Measurements from ENCODE around the gene DPEP2. TPM values are rescaled to one million over a fixed set of nuclear protein-coding genes. Genes with fewer than 3 reads are reported as not detected.
A peak's percentile ranks its signal among the peaks of the same experiment; 100 is the strongest.
"Not testable (repeated sequence)": the region's sequence is repeated elsewhere in the genome, so short reads cannot be mapped to it uniquely, and the experiment has no call there.

Gene DPEP2
- total and polyA plus RNA-seq, 7 experiments from 2014 or later: 26.7 to 159 (median 64.8) TPM

- no peak overlapping the region for H3K4me3 ChIP-seq (ENCODE audit: low read length)
- Mint-ChIP-seq H3K4me1 (peaks cover 34 to 53% (median 41%) of the 10 kb centered on the region in 7 donors), H3K27me3 (peaks cover 0 to 3% (median 0%) of the 10 kb centered on the region in 5 donors), H3K27ac (peak overlapping the region; percentile 68 to 95 (median 91)), H3K4me3 (peak overlapping the region; percentile 39 to 76 (median 73)), H3K36me3 (peaks cover 0 to 25% (median 7%) of the 10 kb centered on the region in 5 donors), H3K9me3 (no peaks in the 10 kb centered on the region)
- intact Hi-C loops (cut with micrococcal nuclease): loop anchor here (5.0 kb wide), 3 partner anchors 298 to 377 kb away; partner anchors contain the start of genes PRMT7 (in 2 of the 2), SLC7A6OS (in 2 of the 2), CTCF (in 1 of the 2) and ESRP2 (in 1 of the 2)
- peaks cover 5 to 34% (median 5%) of the 10 kb centered on the region in 3 experiments for H3K36me3 ChIP-seq (ENCODE audit: control insufficient read depth in 2 of 3, insufficient read depth in 3 of 3, low read length in 3 of 3)
- H3K4me1 ChIP-seq (ENCODE audit: control insufficient read depth in 2 of 2, insufficient read depth in 2 of 2, low read length in 2 of 2): peaks cover 17 to 41% of the 10 kb centered on the region in 2 donors
- CTCF ChIA-PET: interaction anchor here (0.6 to 3.0 kb wide), 9 partner anchors 10 to 403 kb away, joined by 3 to 14 read pairs (median 4); partner anchors contain the start of gene NRN1L
- POLR2A ChIA-PET: interaction anchor here (0.5 to 1.7 kb wide), 11 partner anchors 14 to 146 kb away, joined by 3 to 6 read pairs (median 4); partner anchors contain the start of genes DDX28, DUS2 and NFATC3
- H3K27ac ChIP-seq (ENCODE audit: low read depth, low read length): peak overlapping the region; percentile 68
- H3K27me3 ChIP-seq (ENCODE audit: control insufficient read depth in 2 of 2, insufficient read depth in 2 of 2, low read length in 2 of 2): no peaks in the 10 kb centered on the region
- ATAC-seq (no peak), DNase-seq (peak in 7 of 9 donors; percentile 18 to 50 (median 32))
- no peaks in the 10 kb centered on the region for H3K9me3 ChIP-seq (ENCODE audit: control insufficient read depth in 2 of 3, low read length in 3 of 3)
Measured at GRCh38 chr16:67939507-67940445, 59.5 kb downstream of the DPEP2 start.

DNA sequence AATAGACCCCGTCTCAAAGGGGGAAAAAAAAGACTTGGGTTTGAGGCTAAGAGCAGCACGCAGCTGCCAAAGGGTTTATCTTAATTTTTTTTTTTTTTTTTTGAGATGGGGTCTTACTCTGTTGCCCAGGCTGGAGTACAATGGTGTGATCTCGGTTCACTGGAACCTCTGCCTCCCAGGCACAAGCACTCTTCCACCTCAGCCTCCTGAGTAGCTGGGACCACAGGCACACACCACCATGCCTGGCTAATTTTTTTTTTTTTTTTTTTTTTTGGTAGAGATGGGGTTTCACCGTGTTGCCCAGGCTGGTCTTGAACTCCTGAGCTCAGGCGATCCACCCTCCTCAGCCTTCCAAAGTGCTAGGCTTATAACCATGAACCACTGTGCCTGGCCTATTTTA is 61.6 kb downstream of the DPEP2 start:
- ChIA-PET CTCF (interaction anchor here (0.6 to 0.7 kb wide), 5 partner anchors 60 to 1399 kb away, joined by 3 to 4 read pairs (median 4); no protein-coding TSS in a partner anchor), POLR2A (interaction anchor here (0.6 to 4.5 kb wide), 10 partner anchors 28 to 422 kb away, joined by 3 to 35 read pairs (median 5); partner anchors contain the start of genes NUTF2 and THAP11)
- peak overlapping the region in 7 of 10 donors; percentile 89 to 100 (median 100) for H3K4me3 Mint-ChIP-seq
- H3K4me1 Mint-ChIP-seq: peaks cover 32 to 62% (median 46%) of the 10 kb centered on the region in 7 donors
- H3K27ac Mint-ChIP-seq: peak overlapping the region in 6 of 9 donors; percentile 87 to 99 (median 98)
- not testable (repeated sequence) for H3K9me3 ChIP-seq (ENCODE audit: control insufficient read depth in 2 of 3, low read length in 3 of 3); H3K4me3 ChIP-seq (ENCODE audit: low read length); H3K27me3 Mint-ChIP-seq; H3K27me3 ChIP-seq (ENCODE audit: control insufficient read depth in 2 of 2, insufficient read depth in 2 of 2, low read length in 2 of 2); ATAC-seq; DNase-seq; H3K9me3 Mint-ChIP-seq
- intact Hi-C loops (cut with micrococcal nuclease): loop anchor here (2.0 to 5.0 kb wide), 4 partner anchors 277 to 375 kb away; partner anchors contain the start of genes PRMT7 (in 2 of the 2), SLC7A6OS (in 2 of the 2), ACD (in 1 of the 2) and CTCF (in 1 of the 2)
- Histone ChIP-seq H3K4me1 (ENCODE audit: control insufficient read depth in 2 of 2, insufficient read depth in 2 of 2, low read length in 2 of 2) (peaks cover 21 to 42% of the 10 kb centered on the region in 2 donors), H3K36me3 (ENCODE audit: control insufficient read depth in 2 of 3, insufficient read depth in 3 of 3, low read length in 3 of 3) (peaks cover 19 to 37% (median 20%) of the 10 kb centered on the region in 3 experiments), H3K27ac (ENCODE audit: low read depth, low read length) (peak overlapping the region; percentile 77)
- H3K36me3 Mint-ChIP-seq: peaks cover 5 to 22% (median 7%) of the 10 kb centered on the region in 5 donors

Other genes with a start within 250 kb of the DPEP2 start
- gene RANBP10, start 192.9 kb downstream of the DPEP2 start, total RNA-seq: 10 to 100 TPM; 22.3 to 26.6 (median 24.7) TPM
- gene RANBP10, start 192.9 kb downstream of the DPEP2 start, polyA plus RNA-seq: 10 to 100 TPM in 1 of 2 donors, 1 to 10 TPM in 1; 9.3 to 13.5 TPM
- gene TSNAXIP1, start 192.6 kb downstream of the DPEP2 start, total RNA-seq: 1 to 10 TPM in 1 of 5 experiments, under 1 TPM in 4; 0.24 to 1.1 (median 0.54) TPM
- not detected for gene TSNAXIP1, start 192.6 kb downstream of the DPEP2 start, polyA plus RNA-seq
- 10 to 100 TPM; 29.0 to 62.7 (median 44.6) TPM for gene THAP11, start 157.2 kb downstream of the DPEP2 start, total RNA-seq
- 100 to 1,000 TPM; 134 to 204 TPM for gene THAP11, start 157.2 kb downstream of the DPEP2 start, polyA plus RNA-seq
- 100 to 1,000 TPM in 1 of 5 experiments, 10 to 100 TPM in 4; 34.7 to 125 (median 40.4) TPM for gene NUTF2, start 152.6 kb downstream of the DPEP2 start, total RNA-seq
- gene NUTF2, start 152.6 kb downstream of the DPEP2 start, polyA plus RNA-seq: 100 to 1,000 TPM in 1 of 2 donors, 10 to 100 TPM in 1; 98.0 to 118 TPM
- gene CENPT, start 151.8 kb downstream of the DPEP2 start, total RNA-seq: 100 to 1,000 TPM in 3 of 5 experiments, 10 to 100 TPM in 2; 56.7 to 128 (median 100) TPM
- 10 to 100 TPM; 11.8 to 22.7 TPM for gene CENPT, start 151.8 kb downstream of the DPEP2 start, polyA plus RNA-seq
- 100 to 1,000 TPM; 103 to 166 (median 122) TPM for gene EDC4, start 126.4 kb downstream of the DPEP2 start, total RNA-seq
- 10 to 100 TPM; 34.8 to 52.4 TPM for gene EDC4, start 126.4 kb downstream of the DPEP2 start, polyA plus RNA-seq
- gene NRN1L, start 114.6 kb downstream of the DPEP2 start, total RNA-seq: 1 to 10 TPM; 1.1 to 6.4 (median 3.2) TPM
- not detected for gene NRN1L, start 114.6 kb downstream of the DPEP2 start, polyA plus RNA-seq
- 10 to 100 TPM; 18.0 to 28.5 (median 23.3) TPM for gene PSKH1, start 106.2 kb downstream of the DPEP2 start, total RNA-seq
- 10 to 100 TPM; 20.7 to 34.0 TPM for gene PSKH1, start 106.2 kb downstream of the DPEP2 start, polyA plus RNA-seq
- 10 to 100 TPM in 2 of 5 experiments, 1 to 10 TPM in 3; 7.9 to 15.1 (median 9.3) TPM for gene CTRL, start 67.6 kb downstream of the DPEP2 start, total RNA-seq
- gene CTRL, start 67.6 kb downstream of the DPEP2 start, polyA plus RNA-seq: 1 to 10 TPM; 1.3 to 2.5 TPM
- 100 to 1,000 TPM; 101 to 370 (median 142) TPM for gene PSMB10, start 62.6 kb downstream of the DPEP2 start, total RNA-seq
- gene PSMB10, start 62.6 kb downstream of the DPEP2 start, polyA plus RNA-seq: 100 to 1,000 TPM; 522 to 542 TPM
- 10 to 100 TPM in 4 of 5 experiments, 1 to 10 TPM in 1; 9.4 to 23.6 (median 19.6) TPM for gene LCAT, start 55.4 kb downstream of the DPEP2 start, total RNA-seq
- 1 to 10 TPM in 1 of 2 donors, under 1 TPM in 1; 0.33 to 1.5 TPM for gene LCAT, start 55.4 kb downstream of the DPEP2 start, polyA plus RNA-seq
- 10 to 100 TPM; 22.8 to 44.4 (median 31.3) TPM for gene SLC12A4, start 30.8 kb downstream of the DPEP2 start, total RNA-seq
- 1 to 10 TPM; 3.8 to 8.0 TPM for gene SLC12A4, start 30.8 kb downstream of the DPEP2 start, polyA plus RNA-seq
- 1 to 10 TPM in 4 of 5 experiments, under 1 TPM in 1; 0.10 to 2.3 (median 1.6) TPM for gene DPEP3, start 19.0 kb downstream of the DPEP2 start, total RNA-seq
- under 1 TPM; 0.37 to 0.44 TPM for gene DPEP3, start 19.0 kb downstream of the DPEP2 start, polyA plus RNA-seq
- not detected for gene DPEP2NB, start 16.4 kb upstream of the DPEP2 start, total RNA-seq
- not detected for gene DPEP2NB, start 16.4 kb upstream of the DPEP2 start, polyA plus RNA-seq
- gene DDX28, start 23.7 kb upstream of the DPEP2 start, total RNA-seq: 10 to 100 TPM; 15.5 to 19.9 (median 19.1) TPM
- 10 to 100 TPM; 52.1 to 67.7 TPM for gene DDX28, start 23.7 kb upstream of the DPEP2 start, polyA plus RNA-seq
- 10 to 100 TPM; 13.6 to 25.9 (median 18.3) TPM for gene DUS2, start 23.8 kb upstream of the DPEP2 start, total RNA-seq
- 10 to 100 TPM in 1 of 2 donors, 1 to 10 TPM in 1; 8.7 to 13.7 TPM for gene DUS2, start 23.8 kb upstream of the DPEP2 start, polyA plus RNA-seq
- gene NFATC3, start 85.9 kb upstream of the DPEP2 start, total RNA-seq: 100 to 1,000 TPM; 120 to 151 (median 147) TPM
- gene NFATC3, start 85.9 kb upstream of the DPEP2 start, polyA plus RNA-seq: 100 to 1,000 TPM in 1 of 2 donors, 10 to 100 TPM in 1; 75.8 to 109 TPM
- not detected for gene ESRP2, start 236.6 kb upstream of the DPEP2 start, total RNA-seq
- gene ESRP2, start 236.6 kb upstream of the DPEP2 start, polyA plus RNA-seq: under 1 TPM; 0.11 to 0.29 TPM
- gene PLA2G15, start 245.9 kb upstream of the DPEP2 start, total RNA-seq: 10 to 100 TPM in 2 of 5 experiments, 1 to 10 TPM in 3; 8.5 to 16.8 (median 9.9) TPM
- gene PLA2G15, start 245.9 kb upstream of the DPEP2 start, polyA plus RNA-seq: 10 to 100 TPM in 1 of 2 donors, 1 to 10 TPM in 1; 6.8 to 15.6 TPM